Adrenal gland (tissue), 12 donors: ENCODE data around the gene ZNF470. TPM values are rescaled to one million over a fixed set of nuclear protein-coding genes. Genes with fewer than 3 reads are reported as not detected.

Source experiments
- DNase-seq, 7 donors: peaks; one replicate each; pipeline ENCODE4 v3.0.0-alpha.2; 2019 to 2020
- H3K27ac ChIP-seq, 5 donors: fragments of 200-600 bp; sonication (generic) in 4 of 5; 1 replicate in 3 of 5; 2 replicates in 2 of 5; pipeline versions ENCODE4 v1.5.1 to v1.8.0; 2016 to 2020; ENCODE audit warnings: mild to moderate bottlenecking in 1 of 5
- H3K27me3 ChIP-seq: fragments of 200-600 bp; 2 replicates; pipeline ENCODE4 v1.8.0; 2021
- H3K36me3 ChIP-seq, 2 donors: fragments of 200-600 bp; replicated peaks in 1 of 2; 1 replicate in 1 of 2; 2 replicates in 1 of 2; pipeline versions ENCODE4 v1.5.1 to v1.8.0; 2018 to 2022
- H3K4me1 ChIP-seq, 2 donors: fragments of 200-600 bp; replicated peaks in 1 of 2; 1 replicate in 1 of 2; 2 replicates in 1 of 2; pipeline versions ENCODE4 v1.5.1 to v1.8.0; 2018 to 2021
- H3K4me3 ChIP-seq, 4 donors: fragments of 200-600 bp; sonication (generic) in 3 of 4; one replicate each; pipeline ENCODE4 v1.5.1; 2016 to 2018
- H3K9me3 ChIP-seq, 3 donors: fragments of 200-600 bp; sonication (generic) in 1 of 3; replicated peaks in 1 of 3; 1 replicate in 2 of 3; 2 replicates in 1 of 3; pipeline versions ENCODE4 v1.5.1 to v1.8.0; 2016 to 2021
- CTCF ChIP-seq, 6 experiments: fragments of 450-650 bp in 4 of 6; fragments of 200-600 bp in 2 of 6; sonication (generic) in 1 of 6; IDR thresholded peaks; 1 replicate in 5 of 6; 2 replicates in 1 of 6; pipeline versions ENCODE4 v1.5.1 to v1.8.0; 2016 to 2021; ENCODE audit warnings: antibody characterized with exemption in 6 of 6, mild to moderate bottlenecking in 2 of 6, moderate library complexity in 1 of 6
- POLR2A ChIP-seq, 2 donors: fragments of 450-650 bp; IDR thresholded peaks; one replicate each; pipeline ENCODE4 v1.6.1; 2017; ENCODE audit warnings: antibody characterized with exemption in 2 of 2, mild to moderate bottlenecking in 2 of 2, moderate library complexity in 1 of 2
- WGBS, 4 donors: extraction: QIAGEN DNeasy Blood & Tissue Kit in 2 of 4; methylation state at CpG; one replicate each; pipeline versions ENCODE4 v1.1.5 to v1.1.7; 2013 to 2017; 5-methylcytosine and 5-hydroxymethylcytosine counted together
- intact Hi-C, 2 donors: fragments of 100-400 bp; cut with DNase I; formaldehyde crosslinking; loops; one replicate each; pipeline versions ENCODE4 v1.14.1 to v1.15.0; 2022 to 2023
- polyA plus RNA-seq, 3 donors: library from polyadenylated mRNA; stranded (reverse); fragments of 200-250 nt in 2 of 3; fragments of 350-450 nt in 1 of 3; fragmentation: Illumina TruSeq in 1 of 3; extraction: RNeasy Lipid Tissue Mini Kit (QIAGEN cat#74804) in 1 of 3; gene quantifications; one replicate each; pipeline ENCODE4 v1.2.3, GENCODE V29; 2013 to 2014
- total RNA-seq, 9 donors: library from RNA; depleted of rRNA in 4 of 9; stranded (reverse); fragments of >200 nt in 4 of 9; fragments of 120-200 nt in 1 of 9; fragmentation: NEBNext Ultra II Directional in 1 of 9; extraction: Animal tissue kit (Norgen Biotek cat#: 25700) in 1 of 9; gene quantifications; one replicate each; pipeline versions ENCODE4 v1.1.0 to v1.2.4, GENCODE V29; 2013 to 2023
- donor health status: healthy with polysubstance abuse.
- donor health status: Bipolar disorder and iron deficiency.
- donor health status: DM: yes; HTN: yes; CAD: no.
- donor health status: DM: no; HTN: no; CAD: no.
- donor health status: DM: no; HTN: no; CAD: no.
- donor health status: DM: yes; HTN: yes; CAD: no.

ZNF470 gene
- total and polyA plus RNA-seq, 12 donors, result 1.4 to 16.2 (median 5.6) TPM

- Histone ChIP-seq H3K9me3 (peaks cover 0 to 2% (median 0%) of the 10 kb centered on the region in 3 donors), H3K27me3 (no peaks in the 10 kb centered on the region), H3K4me3 (no peak overlapping the region), H3K27ac (no peak overlapping the region), H3K4me1 (no peaks in the 10 kb centered on the region), H3K36me3 (no peaks in the 10 kb centered on the region)
- TF ChIP-seq POLR2A (IDR thresholded peaks at IDR 0.05) (no peak), CTCF (IDR thresholded peaks at IDR 0.05) (no peak)
- intact Hi-C loops, result no loop called here
- DNase-seq, result no peak
- WGBS, 4 donors, result 79 to 88% (median 85%) methylated on average over 6 of the region's 6 CpGs
Observed at GRCh38 chr19:56603829-56604228, 36.6 kb downstream of the ZNF470 start.

DNA sequence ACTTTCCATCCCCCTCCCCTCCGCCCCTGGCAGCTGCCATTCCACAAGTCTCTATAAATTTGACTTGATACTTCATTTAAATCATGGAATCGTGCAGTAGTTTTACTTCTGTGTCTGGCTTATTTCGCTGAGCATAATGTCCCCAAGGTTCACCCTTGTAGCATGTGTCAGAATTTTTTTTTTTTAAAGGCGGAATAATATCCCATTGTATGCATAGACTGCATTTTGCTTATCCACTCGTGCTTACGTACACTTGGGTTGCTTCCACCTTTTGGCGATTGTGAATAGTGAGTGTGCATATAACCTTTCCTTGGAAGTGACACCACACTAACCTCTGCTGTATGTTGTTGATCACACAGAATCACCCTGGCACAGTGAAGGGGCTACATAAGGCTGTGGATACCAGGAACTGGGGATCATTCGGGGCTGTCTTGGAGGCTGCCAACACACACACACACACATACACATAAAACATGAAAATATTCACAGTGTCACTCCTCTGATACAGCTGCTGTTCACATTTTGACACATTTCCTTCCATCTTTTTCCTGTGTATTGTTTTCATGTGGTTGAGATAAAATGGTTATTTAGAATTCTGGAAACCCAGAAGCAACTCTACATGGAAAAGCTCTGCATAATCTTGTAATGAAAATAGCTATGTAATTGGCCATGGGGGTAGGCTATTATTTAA, 41.2 kb downstream of the ZNF470 start:
- WGBS, 4 donors, result 87 to 93% (median 92%) methylated on average over 8 of the region's 8 CpGs
- DNase-seq, result no peak
- Histone ChIP-seq H3K4me3 (no peak overlapping the region), H3K27ac (no peak overlapping the region), H3K9me3 (peaks cover 0 to 3% (median 0%) of the 10 kb centered on the region in 3 donors), H3K36me3 (no peaks in the 10 kb centered on the region), H3K4me1 (no peaks in the 10 kb centered on the region), H3K27me3 (no peaks in the 10 kb centered on the region)
- intact Hi-C loops, result no loop called here
- TF ChIP-seq POLR2A (IDR thresholded peaks at IDR 0.05) (no peak), CTCF (IDR thresholded peaks at IDR 0.05) (no peak)

DNA sequence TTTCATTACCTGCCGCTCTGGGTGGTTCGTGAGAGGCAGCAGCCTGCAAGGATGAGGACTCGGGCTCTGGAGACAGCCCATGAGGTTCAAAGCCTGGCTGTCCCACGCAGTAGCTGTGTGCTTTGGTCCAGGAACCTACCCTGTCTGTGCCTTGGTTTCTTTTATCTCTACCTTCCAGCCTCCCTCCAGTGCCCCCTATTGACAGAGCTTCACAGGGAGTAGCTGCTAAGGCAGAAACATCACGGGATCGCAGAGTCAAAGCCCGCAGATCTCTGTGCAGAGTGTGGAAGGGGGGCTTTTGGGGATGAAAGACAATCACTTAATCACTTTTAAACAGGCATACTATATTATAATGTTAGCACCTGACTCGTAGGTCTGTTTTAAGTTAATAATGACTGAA, 44.0 kb downstream of the ZNF470 start:
- 64 to 83% (median 76%) methylated on average over 7 to 8 of the region's 8 CpGs for WGBS, 4 donors
- Histone ChIP-seq H3K4me3 (no peak overlapping the region), H3K27me3 (no peaks in the 10 kb centered on the region), H3K9me3 (peaks cover 0 to 3% (median 0%) of the 10 kb centered on the region in 3 donors), H3K36me3 (no peaks in the 10 kb centered on the region), H3K27ac (no peak overlapping the region), H3K4me1 (no peaks in the 10 kb centered on the region)
- intact Hi-C loops, result no loop called here
- DNase-seq, result no peak
- TF ChIP-seq POLR2A (IDR thresholded peaks at IDR 0.05) (no peak), CTCF (IDR thresholded peaks at IDR 0.05) (no peak)

DNA sequence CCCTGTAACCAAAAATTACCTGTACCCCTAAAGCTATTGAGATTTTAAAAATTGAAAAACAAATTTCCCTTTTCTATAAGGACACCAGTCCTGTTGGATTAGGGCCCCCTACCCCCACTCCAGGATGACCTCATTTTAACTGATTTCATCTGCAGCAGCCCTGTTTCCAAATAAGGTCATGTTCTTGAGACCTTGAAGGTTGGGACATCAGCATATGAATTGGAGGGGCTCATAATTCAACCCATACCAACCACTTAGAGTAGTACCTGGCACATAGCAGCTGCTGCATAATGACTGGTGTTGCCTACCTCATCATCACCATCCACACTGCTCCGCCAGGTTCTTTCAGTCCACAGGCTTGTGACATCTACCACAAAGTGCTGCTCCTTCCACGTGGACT, 45.5 kb downstream of the ZNF470 start:
- intact Hi-C loops, result no loop called here
- H3K27me3 ChIP-seq, result no peaks in the 10 kb centered on the region
- H3K36me3 ChIP-seq, result no peaks in the 10 kb centered on the region

More for the DNA sequence above, 45.5 kb downstream of the ZNF470 start:
- peaks cover 0 to 3% (median 0%) of the 10 kb centered on the region in 3 donors for H3K9me3 ChIP-seq
- no peaks in the 10 kb centered on the region for H3K4me1 ChIP-seq
- TF ChIP-seq POLR2A (IDR thresholded peaks at IDR 0.05), result no peak
- TF ChIP-seq CTCF (IDR thresholded peaks at IDR 0.05), result no peak
- DNase-seq, result no peak
- H3K4me3 ChIP-seq, result no peak overlapping the region
- H3K27ac ChIP-seq, result no peak overlapping the region
- WGBS, 4 donors, result 88 to 97% (median 93%) methylated on average over 2 of the region's 2 CpGs
